KOPT-K1 (cell line): ENCODE results near the gene ZDHHC22.

Experiments
- H3K27ac ChIP-seq: fragments of 200-600 bp; sonication (generic); 2 replicates; pipeline ENCODE4 v1.5.1; 2016; ENCODE audit warnings: antibody characterized with exemption, mild to moderate bottlenecking, low read depth, low read length; ENCODE audit not compliant: poor library complexity, severe bottlenecking
- H3K36me3 ChIP-seq: fragments of 200-600 bp; sonication (generic); 2 replicates; pipeline ENCODE4 v1.5.1; 2017; ENCODE audit warnings: antibody characterized with exemption, mild to moderate bottlenecking, low read length, moderate library complexity; ENCODE audit not compliant: insufficient read depth
- H3K9me3 ChIP-seq: fragments of 200-600 bp; sonication (generic); 2 replicates; pipeline ENCODE4 v1.5.1; 2017; ENCODE audit warnings: antibody characterized with exemption, low read length, mild to moderate bottlenecking; ENCODE audit not compliant: insufficient read depth, poor library complexity, severe bottlenecking

Gene ZDHHC22, protein sequence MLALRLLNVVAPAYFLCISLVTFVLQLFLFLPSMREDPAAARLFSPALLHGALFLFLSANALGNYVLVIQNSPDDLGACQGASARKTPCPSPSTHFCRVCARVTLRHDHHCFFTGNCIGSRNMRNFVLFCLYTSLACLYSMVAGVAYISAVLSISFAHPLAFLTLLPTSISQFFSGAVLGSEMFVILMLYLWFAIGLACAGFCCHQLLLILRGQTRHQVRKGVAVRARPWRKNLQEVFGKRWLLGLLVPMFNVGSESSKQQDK

GRCh38 chr14:77141214-77142004 lies at the start of gene ZDHHC22:
Gene ZDHHC22 (minus strand): TSS chr14:77141791. CDS start chr14:77139738, 2,053 bp downstream.
- H3K27ac ChIP-seq, result no peak within 1 kb of the TSS
- no peaks in the 10 kb centered on the region for H3K9me3 ChIP-seq
- no peaks in the 10 kb centered on the region for H3K36me3 ChIP-seq

GRCh38 chr14:77190977-77191376 lies 49.4 kb upstream of the ZDHHC22 start:
- no peak overlapping the region for H3K27ac ChIP-seq
- no peaks in the 10 kb centered on the region for H3K36me3 ChIP-seq

GRCh38 chr14:77189479-77189878 lies 47.9 kb upstream of the ZDHHC22 start:
- no peak overlapping the region for H3K27ac ChIP-seq
- no peaks in the 10 kb centered on the region for H3K9me3 ChIP-seq
- H3K36me3 ChIP-seq, result no peaks in the 10 kb centered on the region

More at GRCh38 chr14:77190977-77191376, 49.4 kb upstream of the ZDHHC22 start:
- no peaks in the 10 kb centered on the region for H3K9me3 ChIP-seq

- Histone ChIP-seq H3K36me3 (no peaks in the 10 kb centered on the region), H3K27ac (no peak overlapping the region), H3K9me3 (no peaks in the 10 kb centered on the region)
These were observed 46.0 kb upstream of the ZDHHC22 start for GRCh38 chr14:77187649-77188012.

GRCh38 chr14:77186911-77187648 lies 45.5 kb upstream of the ZDHHC22 start:
- H3K27ac ChIP-seq, result no peak overlapping the region
- no peaks in the 10 kb centered on the region for H3K36me3 ChIP-seq
- H3K9me3 ChIP-seq, result no peaks in the 10 kb centered on the region

DNA sequence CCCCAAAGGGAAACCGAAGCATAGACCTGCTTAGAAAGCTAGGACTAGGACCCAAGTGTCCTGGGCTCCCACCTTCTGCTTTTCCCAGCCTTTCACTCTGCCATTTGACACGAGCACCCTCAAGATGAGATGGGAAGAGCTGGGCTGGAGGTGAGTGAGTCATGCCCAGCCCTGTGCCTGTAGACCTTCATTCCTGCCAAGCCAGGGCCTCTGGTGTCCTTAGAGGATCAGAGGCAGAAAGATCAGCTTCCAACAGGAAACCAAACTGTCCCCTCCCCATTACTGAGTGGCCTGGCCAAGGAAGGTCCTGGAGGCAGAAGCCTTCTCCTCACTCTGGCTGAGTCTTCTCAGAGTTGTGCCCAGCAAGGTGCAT lies 43.5 kb upstream of the ZDHHC22 start:
- H3K36me3 ChIP-seq, result no peaks in the 10 kb centered on the region
- H3K9me3 ChIP-seq, result no peaks in the 10 kb centered on the region
- H3K27ac ChIP-seq, result no peak overlapping the region

DNA sequence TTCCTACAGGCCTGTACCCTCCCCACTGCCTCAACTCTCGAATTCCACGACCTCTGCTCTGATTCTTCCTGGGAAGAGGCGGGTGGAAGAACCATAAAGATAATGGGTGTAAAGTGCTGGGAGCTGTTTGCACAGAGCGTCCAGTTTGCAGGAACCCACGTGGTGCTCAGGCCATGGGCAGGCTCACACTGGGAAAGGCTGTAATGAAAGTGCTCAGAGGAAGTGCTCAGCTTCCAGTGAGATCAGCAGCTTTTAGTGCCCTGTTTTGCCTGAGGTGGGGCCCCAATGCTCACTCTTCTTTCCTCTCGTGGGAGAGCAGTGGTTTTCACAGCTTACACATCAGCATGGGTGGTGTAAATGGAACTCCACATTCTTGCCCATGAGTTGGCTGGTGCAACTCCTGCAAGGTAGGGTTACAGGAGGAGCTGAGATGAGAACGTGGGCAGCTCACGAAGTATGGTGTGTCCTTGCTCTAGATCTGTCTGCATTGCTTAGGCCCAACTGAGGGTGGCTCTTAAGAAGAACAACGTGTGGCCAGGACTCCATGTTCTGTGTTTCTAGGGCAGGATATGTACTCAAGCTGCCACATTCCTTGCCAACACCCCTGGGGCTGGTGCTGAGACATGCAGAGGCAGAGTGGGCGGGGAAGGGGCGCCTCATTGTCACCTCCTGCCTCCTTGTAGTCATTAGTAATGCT lies 43.0 kb upstream of the ZDHHC22 start:
- no peaks in the 10 kb centered on the region for H3K36me3 ChIP-seq
- no peak overlapping the region for H3K27ac ChIP-seq

DNA sequence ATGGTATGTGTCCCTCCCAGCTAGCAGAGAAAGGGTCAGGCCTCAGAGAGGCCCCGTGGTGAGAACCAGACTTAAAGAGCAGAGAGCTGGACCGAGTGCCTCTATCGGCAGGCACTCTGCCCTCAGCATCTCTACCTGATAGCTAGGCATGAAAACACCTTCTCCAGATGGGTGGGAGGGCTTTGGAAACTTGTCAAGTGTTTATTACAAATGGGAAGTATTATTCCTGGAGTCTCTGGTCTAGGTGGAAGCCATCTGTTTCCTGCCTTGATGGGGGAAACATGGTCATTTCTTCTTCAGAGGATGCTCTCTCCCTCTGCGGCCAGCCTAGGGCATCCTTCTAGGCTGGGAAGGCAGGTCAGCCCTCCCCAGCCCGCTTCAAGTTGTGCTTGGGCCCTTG lies 42.3 kb upstream of the ZDHHC22 start:
- H3K27ac ChIP-seq, result no peak overlapping the region

More for the DNA sequence above, 43.0 kb upstream of the ZDHHC22 start:
- H3K9me3 ChIP-seq, result no peaks in the 10 kb centered on the region

DNA sequence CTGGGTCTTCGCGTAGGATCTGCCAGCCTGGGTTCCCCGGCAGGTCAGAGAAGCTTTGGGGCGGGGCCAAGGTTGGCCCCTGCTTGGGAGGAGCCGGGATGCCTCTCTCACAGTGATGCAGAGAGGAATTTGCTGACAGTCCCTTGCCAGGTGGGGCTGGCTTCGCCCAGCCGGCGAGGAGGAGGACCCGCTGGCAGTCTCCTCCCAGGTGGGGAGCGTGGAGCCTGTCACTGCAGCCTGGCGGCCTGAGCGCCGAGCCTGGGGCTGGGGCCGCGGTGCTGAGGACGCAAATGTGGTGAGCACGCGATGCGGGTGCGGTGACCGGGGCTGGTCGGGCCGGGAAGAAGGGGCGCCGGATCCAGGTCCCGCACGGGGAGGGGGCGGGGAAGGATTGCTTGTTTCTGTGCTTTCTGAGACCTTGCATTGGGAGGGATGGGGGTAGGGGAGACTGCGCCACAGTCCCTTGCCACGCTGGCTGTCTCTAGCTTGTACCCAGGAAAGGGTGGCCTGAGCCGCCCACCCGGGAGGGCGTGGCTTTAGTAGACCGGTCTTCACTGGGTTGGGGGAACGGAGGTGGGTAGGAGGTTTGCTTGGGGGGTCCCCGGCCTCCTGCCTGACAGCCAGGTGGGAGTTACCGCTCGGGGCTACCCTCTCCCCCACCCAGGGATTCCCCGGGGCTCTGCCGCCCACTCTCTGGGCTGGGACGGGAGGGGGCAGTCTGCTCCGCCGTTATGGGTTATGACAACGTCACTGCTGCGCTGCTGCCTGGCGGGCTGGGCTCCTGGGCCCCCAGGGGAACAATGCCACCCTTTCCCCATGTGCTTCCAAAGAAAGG lies 40.2 kb upstream of the ZDHHC22 start, which contains the start of gene TMEM63C:
TMEM63C (plus strand) TSS at position 196 of the 835 bp plus-strand sequence. CDS start 37,016 bp downstream, outside the sequence.
- no peak within 1 kb of the TSS for H3K27ac ChIP-seq

More for the DNA sequence above, 42.3 kb upstream of the ZDHHC22 start:
- Histone ChIP-seq H3K9me3 (no peaks in the 10 kb centered on the region), H3K36me3 (no peaks in the 10 kb centered on the region)

GRCh38 chr14:77180726-77181602 lies 39.4 kb upstream of the ZDHHC22 start:
- Histone ChIP-seq H3K9me3 (no peaks in the 10 kb centered on the region), H3K27ac (no peak overlapping the region), H3K36me3 (no peaks in the 10 kb centered on the region)

More for the DNA sequence above, 40.2 kb upstream of the ZDHHC22 start, which contains the start of gene TMEM63C:
- H3K9me3 ChIP-seq, result no peaks in the 10 kb centered on the region
- no peaks in the 10 kb centered on the region for H3K36me3 ChIP-seq

- Histone ChIP-seq H3K9me3 (no peaks in the 10 kb centered on the region), H3K36me3 (no peaks in the 10 kb centered on the region)
These were observed 37.1 kb upstream of the ZDHHC22 start for GRCh38 chr14:77178656-77179055.

GRCh38 chr14:77177702-77178101 lies 36.1 kb upstream of the ZDHHC22 start:
- Histone ChIP-seq H3K27ac (no peak overlapping the region), H3K36me3 (no peaks in the 10 kb centered on the region), H3K9me3 (no peaks in the 10 kb centered on the region)

More at GRCh38 chr14:77178656-77179055, 37.1 kb upstream of the ZDHHC22 start:
- no peak overlapping the region for H3K27ac ChIP-seq

DNA sequence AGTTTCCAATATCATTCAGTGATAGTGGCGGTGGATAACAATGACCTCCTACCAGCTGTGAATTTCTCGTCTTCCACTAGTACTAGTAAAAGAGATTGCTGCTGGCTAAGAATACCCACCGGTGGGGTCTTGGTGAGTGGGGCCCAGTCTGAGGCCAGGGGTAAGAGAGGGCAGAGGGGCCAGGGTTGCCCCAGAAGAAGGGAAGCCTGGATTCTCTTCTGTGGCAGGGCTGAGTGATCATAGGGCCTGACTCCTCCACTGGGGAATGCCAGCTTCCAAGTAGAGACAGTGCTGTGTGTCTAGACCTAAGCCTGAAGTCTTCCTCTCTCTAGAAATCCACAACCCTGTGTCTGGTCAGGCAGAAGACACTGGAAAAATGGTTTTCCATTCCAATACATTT lies 34.3 kb upstream of the ZDHHC22 start:
- H3K36me3 ChIP-seq, result no peaks in the 10 kb centered on the region
- H3K9me3 ChIP-seq, result peaks cover 5% of the 10 kb centered on the region
- no peak overlapping the region for H3K27ac ChIP-seq
